ENCODE results near the gene AFF4. TPM values are rescaled to one million over a fixed set of nuclear protein-coding genes. Genes with fewer than 3 reads are reported as not detected.
"Not testable (repeated sequence)": the region's sequence is repeated elsewhere in the genome, so short reads cannot be mapped to it uniquely, and the experiment has no call there.

AFF4 gene
- polyA plus RNA-seq, 1 donor = 74.1 TPM

DNA sequence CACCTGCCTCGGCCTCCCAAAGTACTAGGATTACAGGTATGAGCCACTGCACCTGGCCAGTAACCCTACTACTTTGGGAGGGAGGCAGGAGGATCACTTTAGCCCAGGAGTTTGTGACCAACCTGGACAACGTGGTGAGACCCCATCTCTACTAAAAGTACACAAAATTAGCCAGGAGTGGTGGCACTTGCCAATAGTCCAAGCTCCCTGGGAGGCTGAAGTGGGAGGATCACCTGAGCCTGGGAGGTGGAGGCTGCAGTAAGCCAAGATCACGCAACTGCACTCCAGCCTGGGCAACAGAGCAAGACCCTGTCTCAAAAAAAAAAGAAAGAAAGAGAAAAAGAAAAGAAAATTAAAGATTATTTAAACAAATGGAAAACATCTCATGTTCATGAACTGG, 107.4 kb downstream of the AFF4 start:
- DNase-seq = no peak

DNA sequence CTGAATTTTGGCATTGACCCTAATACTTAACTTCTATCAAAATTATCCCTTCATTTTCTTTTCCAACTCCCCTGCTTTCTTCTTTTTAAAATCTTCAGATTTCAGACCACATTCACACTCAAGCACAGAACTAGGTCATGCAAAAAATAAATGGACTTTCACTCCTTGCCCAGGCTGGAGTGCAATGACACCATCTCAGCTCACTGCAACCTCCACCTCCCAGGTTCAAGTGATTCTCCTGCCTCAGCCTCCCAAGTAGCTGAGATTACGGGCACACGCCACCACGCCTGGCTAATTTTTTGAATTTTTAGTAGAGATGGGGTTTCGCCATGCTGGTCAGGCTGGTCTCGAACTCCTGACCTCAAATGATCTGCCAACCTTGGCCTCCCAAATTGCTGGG, 108.4 kb downstream of the AFF4 start:
- DNase-seq = not testable (repeated sequence)

DNA sequence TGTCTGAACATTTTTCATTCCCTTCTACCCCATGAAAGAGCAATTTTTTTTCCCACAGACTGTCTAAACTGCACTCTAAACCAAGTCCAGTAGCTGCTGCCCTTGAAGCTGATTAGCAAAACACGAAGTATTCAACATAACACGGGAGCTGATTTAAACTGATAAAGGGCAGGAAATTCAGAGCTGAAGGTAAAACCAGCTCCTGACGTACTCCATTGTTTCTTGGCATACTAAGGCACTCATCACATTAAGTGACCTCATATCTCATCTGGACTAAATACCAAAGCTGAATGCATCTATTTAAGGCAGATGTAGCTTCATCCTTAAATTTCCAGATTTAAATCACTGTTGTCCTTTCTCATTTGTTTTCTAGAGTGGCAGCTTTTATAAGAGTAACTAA, 109.1 kb downstream of the AFF4 start:
- DNase-seq = no peak

DNA sequence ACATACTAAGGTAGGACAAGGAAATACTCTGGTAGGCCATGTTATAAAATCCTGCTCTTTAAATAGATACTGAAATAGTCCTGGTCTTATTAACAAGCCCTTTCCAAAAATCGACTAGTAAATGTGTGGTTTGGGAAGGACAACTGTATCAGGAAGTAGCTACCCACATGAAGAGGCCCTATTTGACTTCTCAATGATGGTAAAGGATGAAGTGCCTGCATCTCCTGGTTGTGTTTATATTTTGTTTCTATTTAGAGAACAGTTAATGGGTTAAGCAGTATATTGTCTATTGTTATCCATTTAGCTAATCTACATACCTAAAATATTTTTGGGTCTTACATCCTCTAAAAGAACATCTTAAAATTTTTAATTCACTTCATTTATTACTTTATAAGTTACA, 109.6 kb downstream of the AFF4 start:
- DNase-seq = no peak

DNA sequence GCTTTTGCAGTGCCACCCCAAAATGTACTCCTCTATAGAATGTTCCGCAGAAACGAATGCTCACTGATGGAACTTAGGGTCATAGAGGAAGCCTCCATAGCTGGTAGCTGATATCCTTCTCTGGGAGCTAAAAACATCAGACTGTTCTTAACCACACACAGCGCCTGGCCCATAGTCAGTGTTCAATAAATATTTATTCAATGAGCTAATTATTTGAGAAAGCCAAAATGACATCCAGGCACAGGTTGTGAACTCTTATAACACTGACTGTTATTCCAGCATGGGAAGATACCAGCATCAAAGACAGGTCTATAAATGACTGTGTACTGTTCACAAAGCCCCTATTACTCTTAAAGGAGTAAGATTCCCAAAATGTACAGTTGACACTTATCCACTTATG, 110.1 kb downstream of the AFF4 start:
- DNase-seq = no peak

DNA sequence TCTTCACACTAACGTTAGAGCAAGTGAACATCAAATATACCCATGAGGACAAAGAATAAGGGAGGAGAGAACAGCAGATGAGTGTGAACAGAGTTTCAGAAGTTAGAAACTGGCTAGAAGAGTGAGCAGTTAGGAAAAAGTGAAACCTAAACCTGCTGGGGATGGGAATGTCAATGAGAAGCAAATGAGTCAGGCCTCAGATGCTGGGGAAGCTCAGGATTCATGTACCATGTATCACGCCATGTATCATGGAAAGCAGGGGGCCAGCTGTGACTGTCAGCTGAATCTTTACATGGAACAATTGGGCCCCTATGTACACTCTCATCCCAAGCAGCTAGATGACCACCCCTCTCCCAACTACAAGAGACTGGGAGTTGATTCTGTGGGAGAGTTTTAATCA, 113.4 kb downstream of the AFF4 start:
- DNase-seq = no peak

DNA sequence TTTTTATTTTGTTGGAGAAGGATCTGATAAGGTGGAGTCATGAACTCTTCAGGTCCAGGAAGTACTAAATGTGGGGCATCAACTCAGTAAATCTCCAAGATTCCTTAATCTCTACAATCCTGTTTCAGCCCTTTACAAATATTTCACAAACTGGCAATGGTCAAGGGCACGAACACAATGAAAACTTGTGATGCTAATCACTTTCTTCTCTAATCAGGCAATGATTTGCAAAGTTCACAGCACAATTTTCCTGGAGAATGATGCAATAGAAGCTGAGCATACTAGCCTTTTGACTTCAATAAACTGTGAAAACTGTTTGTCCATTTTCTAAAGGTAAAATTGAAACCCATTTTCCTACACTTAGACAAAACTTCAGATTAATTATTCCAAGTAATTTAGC, 114.1 kb downstream of the AFF4 start:
- no peak for DNase-seq

DNA sequence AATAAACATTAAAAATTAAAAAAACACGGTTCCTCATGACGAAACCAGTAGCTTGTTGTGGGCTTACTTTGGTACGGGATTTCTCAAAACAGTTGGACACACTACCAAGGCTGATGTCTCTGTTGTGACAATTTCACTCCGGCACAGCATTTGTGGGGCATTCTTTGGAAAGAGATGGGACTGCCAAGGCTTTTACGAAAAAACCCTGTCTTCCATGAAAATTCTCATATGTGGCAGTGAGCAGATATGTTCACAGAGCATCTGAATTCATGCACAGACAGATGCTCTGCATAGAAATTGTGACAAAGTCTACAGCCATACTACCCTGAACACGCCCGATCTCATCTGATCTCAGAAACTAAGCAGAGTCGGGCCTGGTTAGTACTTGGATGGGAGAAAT, 115.2 kb downstream of the AFF4 start:
- no peak for DNase-seq

DNA sequence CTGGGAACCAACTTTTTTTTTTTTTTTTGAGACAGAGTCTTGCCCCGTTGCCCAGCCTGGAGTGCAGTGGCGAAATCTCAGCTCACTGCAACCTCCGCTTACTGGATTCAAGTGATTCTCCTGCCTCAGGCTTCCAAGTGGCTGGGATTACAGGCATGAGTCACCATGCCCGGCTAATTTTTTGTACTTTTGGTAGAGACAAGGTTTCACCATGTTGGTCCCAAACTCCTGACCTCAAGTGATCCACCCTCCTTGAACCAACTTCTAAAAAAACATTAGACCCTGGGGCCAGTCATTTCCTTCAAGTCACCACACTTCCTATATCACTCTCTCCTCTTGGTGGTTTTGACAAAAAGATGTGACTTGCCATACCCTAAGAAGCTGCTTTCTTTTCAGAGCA, 122.1 kb downstream of the AFF4 start:
- no peak for DNase-seq

DNA sequence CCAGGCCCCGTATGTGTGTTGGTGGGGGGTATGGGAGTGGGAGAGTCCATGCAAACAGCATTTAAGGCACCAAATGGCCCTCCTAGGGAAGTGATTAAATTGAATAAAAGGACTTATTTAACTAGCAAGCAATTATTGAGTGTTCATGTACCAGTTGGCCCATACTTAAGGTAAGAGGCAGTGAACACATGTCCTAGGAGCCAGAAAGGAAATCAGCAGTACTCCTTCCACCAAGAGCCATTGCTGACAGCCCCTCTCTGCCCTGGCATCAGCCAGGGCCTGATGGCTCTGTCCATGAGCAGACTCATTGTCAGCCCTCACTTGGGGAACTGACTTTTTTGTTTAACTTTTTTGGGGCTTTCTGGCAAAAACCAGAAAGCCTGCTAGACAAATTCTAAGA, 122.5 kb downstream of the AFF4 start:
- no peak for DNase-seq

DNA sequence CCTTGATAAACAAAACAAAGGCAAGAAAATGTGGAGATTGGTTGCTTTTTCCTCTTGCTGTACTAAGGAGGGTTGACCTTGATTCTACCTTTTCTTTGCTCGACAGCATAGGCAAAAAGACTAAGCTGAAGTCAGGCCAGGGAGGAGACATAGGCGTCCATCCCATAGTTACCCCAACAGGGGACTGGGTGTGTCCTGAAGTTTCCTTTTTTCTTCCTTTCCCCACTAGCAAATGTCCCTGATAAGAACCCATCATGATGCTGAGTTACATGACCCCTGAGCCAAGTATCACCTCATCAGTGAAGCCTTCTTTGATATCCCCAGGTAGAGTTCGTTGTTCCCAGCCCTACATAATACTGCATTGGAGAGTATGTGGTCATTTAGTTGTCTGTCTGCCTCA, 123.1 kb downstream of the AFF4 start:
- DNase-seq = no peak

DNA sequence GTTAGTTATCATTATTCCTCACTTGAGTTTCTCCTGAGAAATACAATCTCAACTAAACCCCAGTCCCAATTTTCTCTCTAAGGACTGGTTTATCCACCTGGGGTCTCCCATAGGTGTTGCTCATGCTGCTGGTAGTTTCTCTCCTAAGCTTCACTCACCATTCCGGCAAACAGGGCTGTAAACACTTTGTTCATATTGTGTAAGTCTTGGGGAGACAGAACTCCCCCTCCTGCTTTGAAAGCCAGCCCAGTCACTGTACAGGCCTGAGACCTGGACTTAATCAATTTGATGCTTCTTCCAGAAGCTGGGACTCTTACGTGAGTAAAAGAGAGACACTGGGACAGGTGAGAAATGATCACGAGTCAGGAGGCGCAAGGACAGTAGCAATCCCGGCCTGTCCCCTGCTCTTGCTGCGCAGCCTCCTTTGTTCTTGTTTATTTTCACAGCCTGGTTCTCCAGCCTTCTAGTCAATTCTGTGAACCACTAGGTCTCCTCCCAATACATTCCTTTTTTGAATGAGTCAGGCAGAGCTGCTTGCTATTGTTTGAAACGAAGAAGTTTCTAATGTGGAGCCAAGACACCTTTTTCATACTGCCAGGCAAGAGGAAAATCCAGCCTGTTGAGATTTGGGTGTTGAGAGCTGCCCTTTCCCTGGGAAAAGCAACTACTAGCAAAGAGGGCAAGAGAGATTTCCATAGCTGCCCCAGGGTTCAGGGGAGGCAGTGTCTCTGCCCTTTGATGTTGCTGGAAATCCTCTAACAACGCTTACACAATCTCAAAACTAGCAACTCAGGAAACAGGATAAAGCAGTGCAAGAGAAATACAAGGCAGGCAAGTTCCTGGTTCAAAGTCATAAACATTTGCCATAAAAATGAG, 123.8 kb downstream of the AFF4 start:
- DNase-seq = no peak

DNA sequence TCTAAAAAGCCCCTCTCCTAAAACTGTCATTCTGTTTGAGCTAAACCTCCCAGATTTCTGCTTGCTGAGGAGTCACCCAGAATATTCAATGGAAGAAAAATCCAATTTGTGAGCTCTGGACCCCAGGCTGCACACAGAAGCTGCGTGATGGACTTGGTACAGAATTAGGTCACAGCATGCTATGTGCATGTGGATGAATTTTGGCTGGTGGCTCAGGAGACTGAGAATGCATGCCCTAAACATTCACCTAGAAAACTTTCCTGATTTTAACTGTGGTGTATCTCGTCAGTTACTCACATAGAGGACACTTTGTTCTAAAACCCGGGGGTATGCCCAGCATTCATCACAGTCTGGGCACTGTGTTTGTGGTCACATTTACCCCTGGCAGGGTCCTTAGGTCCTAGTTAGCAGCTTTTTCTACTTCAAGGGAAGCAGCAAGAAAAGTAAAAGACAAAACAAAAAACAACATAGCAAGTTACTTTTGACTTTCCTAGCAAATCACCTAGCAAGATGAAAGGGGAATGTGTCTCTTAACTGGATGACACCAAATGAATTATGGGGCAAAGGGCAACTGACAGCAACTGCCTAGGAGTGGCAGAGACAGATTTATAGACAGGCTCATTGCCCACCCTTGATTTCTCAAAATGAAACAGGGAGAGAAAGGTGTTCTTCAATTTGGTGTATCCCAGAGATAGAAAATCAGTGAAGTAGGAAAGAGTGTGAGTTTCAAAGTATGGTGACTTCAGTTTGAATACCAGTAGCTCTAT, 124.7 kb downstream of the AFF4 start:
- no peak for DNase-seq

DNA sequence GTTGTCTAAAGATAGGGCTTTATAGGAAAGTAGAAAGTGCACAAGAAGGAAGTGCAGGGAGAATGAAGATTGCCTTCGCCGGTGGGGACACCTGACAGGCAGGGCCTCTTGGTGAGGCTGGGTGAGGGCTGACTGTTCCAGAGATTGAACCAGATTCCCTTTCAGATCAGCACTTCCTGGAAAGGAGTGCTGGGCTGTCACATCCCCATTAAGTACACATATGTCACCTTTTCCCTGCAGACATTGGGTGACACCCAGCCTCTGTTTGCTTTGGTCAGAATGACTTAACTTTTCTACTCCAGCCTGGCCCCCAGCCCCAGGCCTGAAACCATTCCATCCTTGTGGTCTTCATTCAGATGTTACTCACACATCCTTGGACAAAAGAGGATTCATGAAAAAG, 125.6 kb downstream of the AFF4 start:
- DNase-seq = no peak

DNA sequence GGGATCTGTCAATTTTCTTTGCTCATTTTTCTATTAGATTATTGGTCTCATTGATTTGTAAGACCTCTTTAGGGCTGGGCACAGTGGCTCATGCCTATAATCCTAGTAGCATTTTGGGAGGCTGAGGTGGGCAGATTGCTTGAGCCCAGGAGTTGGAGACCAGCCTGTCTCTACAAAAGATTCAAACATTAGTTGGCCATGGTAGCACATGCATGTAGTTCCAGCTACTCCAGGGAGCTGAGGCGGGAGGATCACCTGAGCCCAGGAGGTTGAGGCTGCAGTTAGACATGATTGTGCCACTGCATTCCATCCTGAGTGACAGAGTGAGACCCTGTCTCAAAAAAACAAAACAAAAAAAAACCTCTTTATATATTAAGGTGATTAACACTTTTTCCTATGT, 126.6 kb downstream of the AFF4 start:
- DNase-seq = no peak

DNA sequence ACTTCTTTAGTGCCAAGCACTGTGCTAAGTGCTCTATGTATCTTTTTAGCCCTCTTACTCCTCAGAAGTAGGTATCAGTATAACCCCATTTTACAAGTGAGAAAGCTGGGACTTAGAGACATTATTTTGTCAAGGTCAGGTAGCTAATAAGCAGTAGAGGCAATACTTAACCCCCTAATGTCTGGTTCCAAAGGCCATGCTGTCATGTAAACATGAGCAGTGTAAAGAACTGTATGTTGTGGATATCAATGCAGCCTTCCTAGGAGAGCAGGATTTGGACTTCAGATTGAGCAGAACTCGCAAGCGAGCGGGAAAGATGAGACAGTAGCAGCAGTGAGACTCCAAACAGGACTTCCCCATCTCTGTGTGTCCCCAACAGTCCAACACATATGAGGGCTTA, 129.4 kb downstream of the AFF4 start:
- no peak for DNase-seq

DNA sequence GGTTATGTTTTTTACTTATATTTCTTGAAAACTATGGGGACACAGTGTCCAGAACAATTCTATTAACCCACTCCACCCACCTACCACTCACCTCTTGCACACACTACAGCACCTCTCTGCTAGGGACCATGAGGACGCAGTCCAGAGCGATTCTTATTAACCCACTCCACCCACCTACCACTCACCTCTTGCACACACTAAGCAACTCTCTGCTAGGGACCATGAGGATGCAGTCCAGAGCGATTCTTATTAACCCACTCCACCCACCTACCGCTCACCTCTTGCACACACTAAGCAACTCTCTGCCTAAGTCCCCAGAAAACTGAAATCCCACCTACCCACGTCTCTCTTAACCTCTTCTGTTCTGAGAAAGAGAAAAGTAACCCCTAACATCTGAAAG, 130.8 kb downstream of the AFF4 start:
- no peak for DNase-seq

DNA sequence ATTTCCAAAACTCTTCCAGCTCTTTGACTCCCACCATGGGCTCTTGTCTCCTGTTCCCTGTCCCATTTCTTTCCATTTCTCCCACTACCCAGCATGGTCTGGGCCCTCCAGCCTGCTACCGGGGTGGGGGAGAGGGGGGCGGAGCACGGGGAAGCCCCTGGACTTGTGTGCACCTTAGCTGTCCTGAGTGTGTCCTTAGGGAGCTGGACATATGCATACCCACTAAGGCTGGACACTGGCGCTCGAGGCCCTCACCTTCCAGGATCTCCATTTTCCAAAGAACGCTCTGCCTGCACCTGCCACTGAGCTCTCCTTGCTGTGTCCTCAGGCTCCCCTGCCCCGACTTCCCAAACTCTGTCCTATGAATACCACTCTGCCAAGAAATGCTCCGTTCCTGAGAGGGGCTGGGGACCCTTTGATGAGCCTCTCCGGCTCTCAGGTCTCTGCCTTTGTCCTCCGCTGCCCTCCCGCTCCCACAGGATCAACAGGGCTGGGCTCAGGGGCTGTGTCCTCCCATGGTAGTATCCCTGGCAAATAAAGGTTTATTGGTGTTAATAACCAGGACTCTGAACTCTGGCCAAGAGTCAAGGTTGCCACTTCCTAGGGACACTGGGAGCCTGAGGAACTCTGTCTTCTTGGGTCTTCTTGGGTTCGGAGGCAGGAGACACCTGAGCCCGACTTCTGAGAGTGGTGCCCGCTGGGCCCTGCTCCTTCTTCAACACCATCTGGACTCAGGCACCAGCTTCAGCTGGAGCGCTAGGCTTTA, 132.2 kb downstream of the AFF4 start:
- DNase-seq = no peak

DNA sequence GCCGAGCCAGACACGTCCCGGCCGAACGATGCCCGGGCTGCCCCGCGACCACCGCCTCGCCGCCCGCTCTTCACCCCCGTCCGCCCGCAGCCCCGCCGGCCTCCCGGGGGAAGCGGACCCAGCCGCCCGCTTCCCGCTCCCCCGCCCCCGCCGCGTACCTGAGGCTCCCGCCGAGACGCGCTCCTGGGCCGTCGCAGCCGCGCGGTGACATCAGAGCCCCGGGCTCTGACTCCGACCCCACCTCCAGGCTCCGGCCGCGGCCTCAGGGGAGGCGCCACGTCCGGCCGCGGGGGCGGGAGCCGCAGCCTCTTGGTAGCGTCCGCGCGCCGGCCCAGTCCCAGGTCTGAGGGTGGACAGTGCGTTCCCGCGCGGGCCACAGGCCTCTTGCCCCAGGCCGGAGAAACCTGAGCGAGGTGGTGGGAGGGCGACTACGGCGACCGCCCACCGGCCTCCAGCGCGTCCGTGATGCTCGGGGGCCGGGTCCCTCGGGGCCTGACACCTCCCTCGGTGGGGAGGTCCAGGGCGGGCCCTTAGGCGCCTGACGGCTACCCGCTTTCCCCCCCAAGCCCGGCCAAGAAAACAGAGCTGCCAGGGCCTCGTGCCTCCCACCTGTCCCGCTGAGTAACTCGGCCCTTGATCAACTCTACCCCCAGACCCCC, 132.9 kb downstream of the AFF4 start, which contains the start of gene SHROOM1:
Gene SHROOM1 (minus strand): TSS at position 212 of the 659 bp plus-strand sequence. CDS start 4,507 bp downstream, outside the sequence.
- DNase-seq = no peak

DNA sequence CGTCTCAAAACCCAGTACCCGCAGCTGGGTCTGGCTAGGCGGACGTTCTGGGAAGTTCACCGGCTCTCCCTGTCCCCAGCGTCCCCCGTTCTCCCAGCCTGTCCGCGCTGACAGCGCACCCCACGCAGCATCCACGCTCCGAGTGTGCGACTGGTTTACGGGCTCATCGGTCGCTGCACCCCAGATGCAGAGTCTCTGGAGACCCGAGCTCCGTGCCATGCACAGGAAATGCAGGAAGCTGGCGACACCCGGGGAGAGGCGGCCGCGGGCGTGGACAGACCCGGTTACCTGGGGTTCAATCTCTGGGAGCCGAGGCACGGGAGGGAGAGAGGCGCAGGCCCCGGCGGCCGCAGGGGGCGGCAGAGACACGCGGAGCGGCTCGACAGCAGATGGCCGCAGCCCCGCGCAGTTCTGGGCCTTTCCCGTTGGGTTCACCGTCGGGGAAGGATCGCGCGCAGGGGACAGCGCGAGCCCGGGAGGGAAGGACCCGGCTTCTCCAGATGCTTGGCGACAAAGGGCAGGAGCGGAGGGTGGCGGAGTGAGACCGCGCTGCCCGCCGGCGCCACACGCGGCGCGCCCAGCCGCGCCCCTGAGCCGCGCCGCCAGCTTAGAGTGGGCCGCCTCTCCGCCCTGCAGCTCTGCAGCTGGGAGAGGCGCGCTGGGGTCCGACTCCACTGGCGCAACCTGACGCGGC, 133.5 kb downstream of the AFF4 start:
- DNase-seq = peak; percentile 77

DNA sequence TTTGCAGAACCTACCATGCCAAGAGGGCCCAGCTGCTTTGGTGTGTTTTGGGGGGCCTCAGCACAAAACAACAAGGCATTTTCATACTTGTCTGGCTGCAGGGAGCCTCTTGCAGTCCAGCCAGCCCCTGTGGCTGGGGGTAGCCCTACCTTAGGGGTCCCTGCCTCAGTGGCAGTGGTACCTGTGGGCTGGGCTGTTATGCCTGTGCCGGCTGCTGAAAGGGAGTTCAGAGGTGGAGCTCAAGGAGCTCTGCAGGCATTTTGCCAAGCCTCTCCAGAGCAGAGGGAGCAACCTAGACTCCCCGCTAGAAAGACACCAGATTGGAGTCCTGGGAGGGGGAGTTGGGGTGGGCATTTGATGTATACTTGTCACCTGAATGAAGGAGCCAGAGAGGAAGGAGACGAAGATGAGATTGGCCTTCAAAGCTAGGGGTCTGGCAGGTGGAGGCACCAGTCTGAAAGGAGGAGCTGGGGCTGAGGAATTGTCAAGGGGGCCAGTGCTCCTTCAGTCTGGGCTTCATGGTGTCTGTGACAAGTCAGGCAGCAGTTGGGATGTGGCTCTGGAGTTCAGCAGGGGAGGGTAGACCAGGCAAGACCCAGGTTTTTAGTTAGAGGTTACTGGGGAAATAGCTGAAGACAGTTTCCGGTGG, 134.5 kb downstream of the AFF4 start:
- DNase-seq = no peak
